HUES48 (cell line): ENCODE measurements around the gene SP3.

Source experiments
- H3K27ac ChIP-seq: one replicate; pipeline ENCODE4 v1.7.0; 2013; ENCODE audit warnings: low read depth, low read length, inconsistent platforms
- H3K27me3 ChIP-seq: 2 replicates; pipeline ENCODE4 v1.6.1; 2013; ENCODE audit warnings: mild to moderate bottlenecking, low read length; ENCODE audit not compliant: control insufficient read depth, insufficient read depth
- H3K36me3 ChIP-seq: 2 replicates; pipeline ENCODE4 v1.6.1; 2013; ENCODE audit warnings: low read length; ENCODE audit not compliant: control insufficient read depth, insufficient read depth
- H3K4me1 ChIP-seq: 2 replicates; pipeline ENCODE4 v1.6.1; 2013; ENCODE audit warnings: mild to moderate bottlenecking, low read length; ENCODE audit not compliant: control insufficient read depth, insufficient read depth
- H3K4me3 ChIP-seq: 2 replicates; pipeline ENCODE4 v1.5.1; 2013; ENCODE audit warnings: mild to moderate bottlenecking, low read depth, low read length
- H3K9ac ChIP-seq: 2 replicates; pipeline ENCODE4 v1.6.1; 2013; ENCODE audit warnings: mild to moderate bottlenecking, low read depth, low read length, moderate library complexity
- H3K9me3 ChIP-seq: 2 replicates; pipeline ENCODE4 v1.6.1; 2013; ENCODE audit warnings: low read length; ENCODE audit not compliant: control insufficient read depth, insufficient read depth

SP3 gene

GRCh38 chr2:173956454-173956853, 8.7 kb downstream of the SP3 start:
- Histone ChIP-seq H3K27ac (no peak overlapping the region), H3K9ac (no peak overlapping the region), H3K36me3 (peaks cover 43% of the 10 kb centered on the region), H3K27me3 (no peaks in the 10 kb centered on the region), H3K4me1 (peaks cover 3% of the 10 kb centered on the region; the same call in 1 of the 2 replicates), H3K4me3 (no peak overlapping the region), H3K9me3 (no peaks in the 10 kb centered on the region; the same call in 1 of the 2 replicates)

- no peak overlapping the region for H3K27ac ChIP-seq
- H3K4me3 ChIP-seq, result no peak overlapping the region
- peaks cover 3% of the 10 kb centered on the region; the same call in 1 of the 2 replicates for H3K4me1 ChIP-seq
- no peak overlapping the region for H3K9ac ChIP-seq
- no peaks in the 10 kb centered on the region; the same call in 1 of the 2 replicates for H3K9me3 ChIP-seq
- H3K27me3 ChIP-seq, result no peaks in the 10 kb centered on the region
- H3K36me3 ChIP-seq, result peaks cover 43% of the 10 kb centered on the region
These were observed 9.3 kb downstream of the SP3 start for GRCh38 chr2:173955867-173956266.

GRCh38 chr2:173955004-173955403, 10.2 kb downstream of the SP3 start:
- Histone ChIP-seq H3K27me3 (no peaks in the 10 kb centered on the region), H3K4me1 (peaks cover 4% of the 10 kb centered on the region; the same call in 1 of the 2 replicates), H3K9ac (no peak overlapping the region), H3K36me3 (peaks cover 43% of the 10 kb centered on the region), H3K9me3 (no peaks in the 10 kb centered on the region; the same call in 1 of the 2 replicates), H3K4me3 (no peak overlapping the region), H3K27ac (no peak overlapping the region)

DNA sequence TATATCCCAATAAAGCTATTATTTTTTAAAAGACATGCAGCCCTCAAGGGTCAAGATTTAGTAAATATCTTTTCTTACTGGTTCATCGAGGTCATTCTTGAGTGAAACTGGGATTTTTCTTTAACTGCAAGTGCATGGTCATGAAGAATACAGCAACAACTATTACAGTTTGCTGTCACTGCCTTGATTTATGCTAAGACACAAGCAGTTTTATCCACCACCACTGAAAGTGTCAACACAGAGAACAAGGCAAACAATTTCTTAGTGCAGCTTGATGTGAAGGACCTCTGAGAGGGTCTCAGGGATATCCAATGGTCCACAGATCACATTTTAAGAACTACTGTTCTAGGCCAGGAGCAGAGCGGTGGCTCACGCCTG, 12.1 kb downstream of the SP3 start:
- no peak overlapping the region for H3K27ac ChIP-seq
- no peaks in the 10 kb centered on the region; the same call in 1 of the 2 replicates for H3K9me3 ChIP-seq
- no peak overlapping the region for H3K4me3 ChIP-seq
- no peaks in the 10 kb centered on the region for H3K27me3 ChIP-seq
- H3K9ac ChIP-seq, result no peak overlapping the region
- 0 out of 2 replicates have a peak, but pooled peaks cover 10% of the 10 kb centered on the region for H3K4me1 ChIP-seq
- H3K36me3 ChIP-seq, result peaks cover 43% of the 10 kb centered on the region

GRCh38 chr2:173952267-173953046, 12.7 kb downstream of the SP3 start:
- Histone ChIP-seq H3K9me3 (no peaks in the 10 kb centered on the region; the same call in 1 of the 2 replicates), H3K9ac (no peak overlapping the region), H3K27ac (no peak overlapping the region), H3K4me3 (no peak overlapping the region), H3K36me3 (peaks cover 43% of the 10 kb centered on the region), H3K4me1 (0 out of 2 replicates have a peak, but pooled peaks cover 10% of the 10 kb centered on the region), H3K27me3 (no peaks in the 10 kb centered on the region)

- Histone ChIP-seq H3K27me3 (no peaks in the 10 kb centered on the region), H3K27ac (no peak overlapping the region), H3K9me3 (no peaks in the 10 kb centered on the region; the same call in 1 of the 2 replicates), H3K4me1 (0 out of 2 replicates have a peak, but pooled peaks cover 10% of the 10 kb centered on the region), H3K36me3 (peaks cover 17% of the 10 kb centered on the region), H3K9ac (no peak overlapping the region), H3K4me3 (no peak overlapping the region)
These were observed 16.3 kb downstream of the SP3 start for GRCh38 chr2:173948842-173949241.

GRCh38 chr2:173948198-173948597, 17.0 kb downstream of the SP3 start:
- no peak overlapping the region for H3K4me3 ChIP-seq
- H3K27me3 ChIP-seq, result no peaks in the 10 kb centered on the region
- no peak overlapping the region for H3K9ac ChIP-seq
- 0 out of 2 replicates have a peak, but pooled peaks cover 10% of the 10 kb centered on the region for H3K4me1 ChIP-seq
- H3K9me3 ChIP-seq, result no peaks in the 10 kb centered on the region; the same call in 1 of the 2 replicates
- H3K36me3 ChIP-seq, result peaks cover 13% of the 10 kb centered on the region; the same call in 1 of the 2 replicates
- H3K27ac ChIP-seq, result no peak overlapping the region

GRCh38 chr2:173947131-173947530, 18.0 kb downstream of the SP3 start:
- 0 out of 2 replicates have a peak, but pooled peaks cover 10% of the 10 kb centered on the region for H3K4me1 ChIP-seq
- H3K36me3 ChIP-seq, result 0 out of 2 replicates have a peak, but pooled peaks cover 4% of the 10 kb centered on the region
- no peaks in the 10 kb centered on the region for H3K9me3 ChIP-seq
- no peaks in the 10 kb centered on the region for H3K27me3 ChIP-seq
- no peak overlapping the region for H3K4me3 ChIP-seq
- no peak overlapping the region for H3K27ac ChIP-seq
- no peak overlapping the region for H3K9ac ChIP-seq

DNA sequence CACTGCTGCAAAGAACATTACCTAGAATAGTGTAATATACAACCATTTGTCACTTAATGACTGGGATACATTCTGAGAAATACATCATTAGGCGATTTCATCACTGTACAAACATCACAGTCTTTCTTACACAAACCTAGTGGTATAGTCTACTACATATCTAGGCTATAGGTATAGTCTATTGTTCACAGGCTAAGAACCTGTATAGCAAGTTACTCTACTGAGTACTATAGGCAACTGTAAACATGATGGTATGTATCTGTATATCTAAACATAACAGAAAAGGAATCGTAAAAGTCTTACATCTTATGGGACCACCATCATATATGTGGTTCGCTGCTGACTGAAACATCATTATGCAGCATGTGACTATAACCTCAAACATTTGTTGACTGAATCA, 21.4 kb downstream of the SP3 start:
- H3K27ac ChIP-seq, result no peak overlapping the region
- no peaks in the 10 kb centered on the region for H3K9me3 ChIP-seq
- H3K4me3 ChIP-seq, result no peak overlapping the region
- H3K36me3 ChIP-seq, result 0 out of 2 replicates have a peak, but pooled peaks cover 4% of the 10 kb centered on the region
- H3K27me3 ChIP-seq, result no peaks in the 10 kb centered on the region
- no peak overlapping the region for H3K9ac ChIP-seq
- H3K4me1 ChIP-seq, result peaks cover 17% of the 10 kb centered on the region

DNA sequence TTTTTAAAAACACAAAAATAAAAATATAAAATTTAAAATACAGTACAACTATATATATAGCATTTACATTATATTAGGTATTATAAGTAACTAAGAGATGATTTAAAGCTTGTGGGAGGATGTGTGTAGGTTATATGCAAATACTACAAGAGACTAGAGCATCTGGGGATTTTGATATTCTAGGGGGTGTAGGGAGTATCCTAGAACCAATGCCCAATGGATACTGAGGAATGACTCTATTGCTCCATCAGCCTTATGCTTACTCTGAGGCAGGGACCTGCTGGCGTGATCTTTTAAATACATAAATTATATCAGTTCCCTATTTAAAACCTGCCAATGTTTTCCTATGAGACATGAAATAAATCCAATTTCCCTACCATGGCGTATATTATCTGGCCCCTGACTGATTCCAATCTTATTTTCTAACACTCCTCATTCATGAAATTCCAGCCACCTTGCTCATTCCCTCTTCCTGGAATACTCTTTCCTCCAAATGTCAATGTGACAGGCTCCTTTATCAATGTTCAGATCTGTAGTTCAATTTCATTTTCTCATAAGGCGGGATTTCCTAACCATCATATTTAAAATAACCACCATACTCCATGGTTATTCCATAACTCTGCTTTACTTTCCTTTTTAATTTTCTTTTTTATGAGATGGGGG, 22.2 kb downstream of the SP3 start:
- no peak overlapping the region for H3K9ac ChIP-seq

DNA sequence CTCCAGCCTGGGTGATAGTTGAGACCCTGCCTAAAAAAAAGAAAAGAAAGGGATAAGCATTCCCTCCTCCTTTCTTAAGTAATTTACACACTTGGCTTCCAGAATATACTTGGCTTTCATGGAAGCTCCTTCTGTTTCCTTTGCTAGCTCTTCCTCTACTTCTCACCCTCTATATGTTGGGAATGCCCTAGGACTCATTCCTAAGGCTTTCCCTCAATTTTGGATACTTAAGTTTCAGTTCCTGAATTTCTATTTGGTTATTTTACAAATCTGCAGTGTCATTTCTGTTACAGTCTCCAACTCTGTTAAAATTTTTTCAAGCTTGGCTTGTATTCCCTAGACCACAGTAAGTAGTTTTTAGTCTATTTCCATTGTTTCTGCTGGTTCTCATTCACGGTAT, 23.6 kb downstream of the SP3 start:
- H3K4me3 ChIP-seq, result no peak overlapping the region
- no peaks in the 10 kb centered on the region for H3K9me3 ChIP-seq
- H3K9ac ChIP-seq, result no peak overlapping the region
- no peaks in the 10 kb centered on the region for H3K27me3 ChIP-seq
- no peak overlapping the region for H3K27ac ChIP-seq
- H3K4me1 ChIP-seq, result peaks cover 29% of the 10 kb centered on the region
- no peaks in the 10 kb centered on the region for H3K36me3 ChIP-seq

More for the DNA sequence above, 22.2 kb downstream of the SP3 start:
- Histone ChIP-seq H3K27me3 (no peaks in the 10 kb centered on the region), H3K4me3 (no peak overlapping the region), H3K4me1 (peaks cover 21% of the 10 kb centered on the region), H3K36me3 (0 out of 2 replicates have a peak, but pooled peaks cover 4% of the 10 kb centered on the region), H3K9me3 (no peaks in the 10 kb centered on the region), H3K27ac (no peak overlapping the region)
